T-helper 17 cell (primary cell): ENCODE measurements around the gene D2HGDH. TPM values are rescaled to one million over a fixed set of nuclear protein-coding genes. Genes with fewer than 3 reads are reported as not detected.
A peak's percentile ranks its signal among the peaks of the same experiment; 100 is the strongest.

ENCODE experiments used
- ATAC-seq: fragments of 150-1000 bp; cut with Tn5 transposase; 2 replicates; pipeline ENCODE4 v1.10.0; 2021; ENCODE audit warnings: mild to moderate bottlenecking, moderate library complexity
- DNase-seq, 3 donors: peaks; one replicate each; pipeline versions ENCODE4 v3.0.0 to v3.0.0-alpha.2; 2020 to 2021
- H3K9me3 ChIP-seq: one replicate; pipeline ENCODE4 v1.7.0; 2013; ENCODE audit warnings: low read length, mild to moderate bottlenecking; ENCODE audit not compliant: control insufficient read depth, poor library complexity, severe bottlenecking
- H3K27ac Mint-ChIP-seq: one replicate; pipeline ENCODE4 v1.8.0; 2022; ENCODE audit warnings: mild to moderate bottlenecking, moderate library complexity, mixed read lengths
- H3K27me3 Mint-ChIP-seq: one replicate; pipeline ENCODE4 v1.8.0; 2022; ENCODE audit warnings: mixed read lengths
- H3K36me3 Mint-ChIP-seq: one replicate; pipeline ENCODE4 v1.8.0; 2022; ENCODE audit warnings: low read depth, mixed read lengths
- H3K4me1 Mint-ChIP-seq: one replicate; pipeline ENCODE4 v1.8.0; 2022; ENCODE audit warnings: mild to moderate bottlenecking, mixed read lengths
- H3K4me3 Mint-ChIP-seq: one replicate; pipeline ENCODE4 v1.8.0; 2022; ENCODE audit warnings: mild to moderate bottlenecking, moderate library complexity, mixed read lengths
- total RNA-seq, 4 donors: library from RNA in 2 of 4; stranded (reverse) in 2 of 4; gene quantifications; one replicate each; pipeline ENCODE4 v1.2.3 and lab custom pipeline; 2022 to 2026

Gene D2HGDH
- total RNA-seq, 2 donors from 2014 or later: 28.0 to 32.6 TPM

- Mint-ChIP-seq H3K27me3 (no peaks in the 10 kb centered on the region), H3K27ac (no peak overlapping the region), H3K36me3 (peaks cover 13% of the 10 kb centered on the region), H3K4me1 (peaks cover 4% of the 10 kb centered on the region), H3K4me3 (no peak overlapping the region)
- DNase-seq (no peak), ATAC-seq (no peak)
- no peaks in the 10 kb centered on the region for H3K9me3 ChIP-seq
Observed at GRCh38 chr2:241708879-241709278, 25.6 kb upstream of the D2HGDH start.

- Mint-ChIP-seq H3K36me3 (peaks cover 2% of the 10 kb centered on the region), H3K4me1 (no peaks in the 10 kb centered on the region), H3K27ac (no peak overlapping the region), H3K27me3 (no peaks in the 10 kb centered on the region), H3K4me3 (no peak overlapping the region)
- ATAC-seq (no peak), DNase-seq (no peak)
- no peaks in the 10 kb centered on the region for H3K9me3 ChIP-seq
Observed at GRCh38 chr2:241719093-241719492, 15.3 kb upstream of the D2HGDH start.

- Mint-ChIP-seq H3K4me3 (no peak overlapping the region), H3K27ac (no peak overlapping the region), H3K27me3 (no peaks in the 10 kb centered on the region), H3K4me1 (no peaks in the 10 kb centered on the region), H3K36me3 (peaks cover 2% of the 10 kb centered on the region)
- ATAC-seq: no peak
- H3K9me3 ChIP-seq: no peaks in the 10 kb centered on the region
- no peak for DNase-seq
Observed at GRCh38 chr2:241720099-241720498, 14.3 kb upstream of the D2HGDH start.

- Mint-ChIP-seq H3K36me3 (peaks cover 2% of the 10 kb centered on the region), H3K27me3 (no peaks in the 10 kb centered on the region)
- no peak for DNase-seq
Observed at GRCh38 chr2:241720560-241720959, 13.9 kb upstream of the D2HGDH start.

GRCh38 chr2:241721852-241722251 lies 12.6 kb upstream of the D2HGDH start:
- Mint-ChIP-seq H3K27me3 (no peaks in the 10 kb centered on the region), H3K4me3 (no peak overlapping the region), H3K27ac (no peak overlapping the region), H3K36me3 (no peaks in the 10 kb centered on the region), H3K4me1 (no peaks in the 10 kb centered on the region)
- H3K9me3 ChIP-seq: no peaks in the 10 kb centered on the region
- ATAC-seq (no peak), DNase-seq (no peak)

More at GRCh38 chr2:241720560-241720959, 13.9 kb upstream of the D2HGDH start:
- Mint-ChIP-seq H3K27ac (peak overlapping the region; percentile 51), H3K4me3 (no peak overlapping the region), H3K4me1 (no peaks in the 10 kb centered on the region)
- H3K9me3 ChIP-seq: no peaks in the 10 kb centered on the region
- no peak for ATAC-seq

- DNase-seq: no peak
- no peaks in the 10 kb centered on the region for H3K27me3 Mint-ChIP-seq
- H3K4me1 Mint-ChIP-seq: no peaks in the 10 kb centered on the region
- H3K36me3 Mint-ChIP-seq: no peaks in the 10 kb centered on the region
- no peak overlapping the region for H3K4me3 Mint-ChIP-seq
- H3K9me3 ChIP-seq: no peaks in the 10 kb centered on the region
- no peak overlapping the region for H3K27ac Mint-ChIP-seq
- no peak for ATAC-seq
Observed at GRCh38 chr2:241722896-241723454, 11.5 kb upstream of the D2HGDH start.

GRCh38 chr2:241724259-241724974 lies 10.0 kb upstream of the D2HGDH start:
- Mint-ChIP-seq H3K27me3 (no peaks in the 10 kb centered on the region), H3K27ac (no peak overlapping the region), H3K36me3 (no peaks in the 10 kb centered on the region), H3K4me3 (no peak overlapping the region), H3K4me1 (no peaks in the 10 kb centered on the region)
- DNase-seq (no peak), ATAC-seq (no peak)
- H3K9me3 ChIP-seq: no peaks in the 10 kb centered on the region

- Mint-ChIP-seq H3K27me3 (no peaks in the 10 kb centered on the region), H3K4me1 (no peaks in the 10 kb centered on the region), H3K36me3 (no peaks in the 10 kb centered on the region), H3K27ac (peak overlapping the region; percentile 53), H3K4me3 (no peak overlapping the region)
- no peaks in the 10 kb centered on the region for H3K9me3 ChIP-seq
- no peak for DNase-seq
- ATAC-seq: no peak
Observed at GRCh38 chr2:241724975-241725870, 9.2 kb upstream of the D2HGDH start.

GRCh38 chr2:241726459-241726858 lies 8.0 kb upstream of the D2HGDH start:
- no peaks in the 10 kb centered on the region for H3K27me3 Mint-ChIP-seq

GRCh38 chr2:241728000-241728399 lies 6.4 kb upstream of the D2HGDH start:
- Mint-ChIP-seq H3K36me3 (no peaks in the 10 kb centered on the region), H3K27me3 (no peaks in the 10 kb centered on the region), H3K4me1 (peaks cover 6% of the 10 kb centered on the region), H3K27ac (no peak overlapping the region), H3K4me3 (no peak overlapping the region)
- ATAC-seq (no peak), DNase-seq (no peak)
- H3K9me3 ChIP-seq: no peaks in the 10 kb centered on the region

More at GRCh38 chr2:241726459-241726858, 8.0 kb upstream of the D2HGDH start:
- Mint-ChIP-seq H3K36me3 (no peaks in the 10 kb centered on the region), H3K27ac (peak overlapping the region; percentile 53), H3K4me3 (no peak overlapping the region), H3K4me1 (peaks cover 3% of the 10 kb centered on the region)
- ATAC-seq (no peak), DNase-seq (no peak)
- H3K9me3 ChIP-seq: no peaks in the 10 kb centered on the region

GRCh38 chr2:241728627-241729026 lies 5.8 kb upstream of the D2HGDH start:
- H3K36me3 Mint-ChIP-seq: no peaks in the 10 kb centered on the region
- no peaks in the 10 kb centered on the region for H3K27me3 Mint-ChIP-seq
- H3K4me1 Mint-ChIP-seq: peaks cover 11% of the 10 kb centered on the region
- no peak overlapping the region for H3K27ac Mint-ChIP-seq
- no peak for ATAC-seq
- H3K9me3 ChIP-seq: no peaks in the 10 kb centered on the region
- H3K4me3 Mint-ChIP-seq: no peak overlapping the region
- DNase-seq: no peak

- Mint-ChIP-seq H3K36me3 (no peaks in the 10 kb centered on the region), H3K4me3 (no peak overlapping the region), H3K27me3 (no peaks in the 10 kb centered on the region), H3K4me1 (peaks cover 13% of the 10 kb centered on the region), H3K27ac (peak overlapping the region; percentile 49)
- ATAC-seq (no peak), DNase-seq (no peak)
- H3K9me3 ChIP-seq: no peaks in the 10 kb centered on the region
Observed at GRCh38 chr2:241729868-241730267, 4.6 kb upstream of the D2HGDH start.

- no peak for ATAC-seq
- no peak overlapping the region for H3K4me3 Mint-ChIP-seq
- no peaks in the 10 kb centered on the region for H3K36me3 Mint-ChIP-seq
- H3K27me3 Mint-ChIP-seq: no peaks in the 10 kb centered on the region
- H3K27ac Mint-ChIP-seq: peak overlapping the region; percentile 85
- no peak for DNase-seq
- H3K9me3 ChIP-seq: no peaks in the 10 kb centered on the region
- peaks cover 13% of the 10 kb centered on the region for H3K4me1 Mint-ChIP-seq
Observed at GRCh38 chr2:241730671-241731293, 3.6 kb upstream of the D2HGDH start.
